OCI-LY7 (cell line): ENCODE data around the gene PC.

Experiments
- EZH2phosphoT487 ChIP-seq: fragments of 200-600 bp; sonication (generic); IDR thresholded peaks from 2 replicates; pipeline ENCODE4 v1.6.1; 2018; ENCODE audit warnings: low read depth, borderline replicate concordance, mild to moderate bottlenecking, mixed run types, antibody characterized with exemption, low read length, moderate library complexity, mixed read lengths
- TF ChIP-seq, protein P1 (sequence below): fragments of 200-600 bp; sonication (generic); conservative IDR thresholded peaks from 2 replicates; pipeline ENCODE4 v1.5.1; 2014; ENCODE audit warnings: mild to moderate bottlenecking, antibody characterized with exemption, low read length, moderate library complexity, mixed read lengths

DNA sequence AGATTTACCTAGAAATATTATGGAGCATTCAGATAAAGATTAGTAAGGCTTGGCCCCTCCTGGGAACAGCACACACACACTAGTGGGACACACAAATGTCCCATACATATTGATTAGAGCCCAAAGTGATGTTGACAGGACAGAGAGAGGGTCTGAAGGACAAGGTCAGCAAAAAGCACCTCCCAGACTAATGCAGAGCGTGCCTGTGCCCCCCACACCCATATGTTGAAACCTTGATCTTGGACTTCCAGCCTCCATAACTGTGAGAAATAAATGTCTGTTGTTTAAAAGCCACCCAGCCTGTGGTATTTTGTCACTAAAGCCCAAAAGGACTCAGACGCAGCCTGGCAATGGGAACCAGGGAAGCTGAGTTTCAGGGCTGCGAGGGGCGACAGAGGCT, 73.7 kb downstream of the PC start:
- no peak for TF ChIP-seq EZH2phosphoT487
- TF ChIP-seq, protein P1, sequence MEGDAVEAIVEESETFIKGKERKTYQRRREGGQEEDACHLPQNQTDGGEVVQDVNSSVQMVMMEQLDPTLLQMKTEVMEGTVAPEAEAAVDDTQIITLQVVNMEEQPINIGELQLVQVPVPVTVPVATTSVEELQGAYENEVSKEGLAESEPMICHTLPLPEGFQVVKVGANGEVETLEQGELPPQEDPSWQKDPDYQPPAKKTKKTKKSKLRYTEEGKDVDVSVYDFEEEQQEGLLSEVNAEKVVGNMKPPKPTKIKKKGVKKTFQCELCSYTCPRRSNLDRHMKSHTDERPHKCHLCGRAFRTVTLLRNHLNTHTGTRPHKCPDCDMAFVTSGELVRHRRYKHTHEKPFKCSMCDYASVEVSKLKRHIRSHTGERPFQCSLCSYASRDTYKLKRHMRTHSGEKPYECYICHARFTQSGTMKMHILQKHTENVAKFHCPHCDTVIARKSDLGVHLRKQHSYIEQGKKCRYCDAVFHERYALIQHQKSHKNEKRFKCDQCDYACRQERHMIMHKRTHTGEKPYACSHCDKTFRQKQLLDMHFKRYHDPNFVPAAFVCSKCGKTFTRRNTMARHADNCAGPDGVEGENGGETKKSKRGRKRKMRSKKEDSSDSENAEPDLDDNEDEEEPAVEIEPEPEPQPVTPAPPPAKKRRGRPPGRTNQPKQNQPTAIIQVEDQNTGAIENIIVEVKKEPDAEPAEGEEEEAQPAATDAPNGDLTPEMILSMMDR: no peak
